ENCODE results near the gene HNRNPA2B1.
A peak's percentile ranks its signal among the peaks of the same experiment; 100 is the strongest.

HNRNPA2B1 gene

GRCh38 chr7:26200444-26201246 is at the start of gene HNRNPA2B1:
HNRNPA2B1 (minus strand) TSS chr7:26200746; CDS start chr7:26200577, 169 bp downstream.
- DNase-seq = peak; percentile 97

- DNase-seq = no peak
These were observed 49.7 kb upstream of the HNRNPA2B1 start for GRCh38 chr7:26250239-26250638.

GRCh38 chr7:26245150-26245549 is 44.6 kb upstream of the HNRNPA2B1 start:
- no peak for DNase-seq

- no peak for DNase-seq
These were observed 37.5 kb upstream of the HNRNPA2B1 start for GRCh38 chr7:26238032-26238431.

- DNase-seq = no peak
These were observed 36.7 kb upstream of the HNRNPA2B1 start for GRCh38 chr7:26237035-26237807.

GRCh38 chr7:26233902-26234511 is 33.5 kb upstream of the HNRNPA2B1 start:
- no peak for DNase-seq

GRCh38 chr7:26227987-26228386 is 27.4 kb upstream of the HNRNPA2B1 start:
- DNase-seq = no peak

GRCh38 chr7:26224359-26224758 is 23.8 kb upstream of the HNRNPA2B1 start:
- DNase-seq = no peak

- no peak for DNase-seq
These were observed 15.5 kb upstream of the HNRNPA2B1 start for GRCh38 chr7:26216049-26216448.

GRCh38 chr7:26213807-26214515 is 13.4 kb upstream of the HNRNPA2B1 start:
- DNase-seq = no peak

- no peak for DNase-seq
These were observed 12.6 kb upstream of the HNRNPA2B1 start for GRCh38 chr7:26212921-26213718.

GRCh38 chr7:26208040-26208439 is 7.5 kb upstream of the HNRNPA2B1 start:
- DNase-seq = no peak

- DNase-seq = no peak
These were observed 2.5 kb upstream of the HNRNPA2B1 start for GRCh38 chr7:26203016-26203415.

- DNase-seq = no peak
These were observed 1.8 kb upstream of the HNRNPA2B1 start for GRCh38 chr7:26202019-26202990.

- DNase-seq = peak; percentile 89
These were observed 887 bp upstream of the HNRNPA2B1 start, which contains the start of gene CBX3 for GRCh38 chr7:26201247-26202018. CBX3 (plus strand) TSS chr7:26201745; CDS start chr7:26202999, 1,254 bp downstream.

- DNase-seq = peak; percentile 53
These were observed 505 bp downstream of the HNRNPA2B1 start for GRCh38 chr7:26200038-26200443.

GRCh38 chr7:26199301-26200037 is 1.1 kb downstream of the HNRNPA2B1 start:
- peak; percentile 53 for DNase-seq

- DNase-seq = no peak
These were observed 1.8 kb downstream of the HNRNPA2B1 start for GRCh38 chr7:26198781-26199169.

GRCh38 chr7:26198133-26198780 is 2.3 kb downstream of the HNRNPA2B1 start:
- no peak for DNase-seq

All from DMS153 (cell line).